SKM-1 (cell line): ENCODE data around the gene CTSV.
"Not testable (repeated sequence)": the region's sequence is repeated elsewhere in the genome, so short reads cannot be mapped to it uniquely, and the experiment has no call there.

Experiments used
- DNase-seq: peaks from one replicate; lab custom pipeline; 2025; ENCODE audit not compliant: unreplicated experiment; lab: John Stamatoyannopoulos, UW

The CTSV gene

DNA sequence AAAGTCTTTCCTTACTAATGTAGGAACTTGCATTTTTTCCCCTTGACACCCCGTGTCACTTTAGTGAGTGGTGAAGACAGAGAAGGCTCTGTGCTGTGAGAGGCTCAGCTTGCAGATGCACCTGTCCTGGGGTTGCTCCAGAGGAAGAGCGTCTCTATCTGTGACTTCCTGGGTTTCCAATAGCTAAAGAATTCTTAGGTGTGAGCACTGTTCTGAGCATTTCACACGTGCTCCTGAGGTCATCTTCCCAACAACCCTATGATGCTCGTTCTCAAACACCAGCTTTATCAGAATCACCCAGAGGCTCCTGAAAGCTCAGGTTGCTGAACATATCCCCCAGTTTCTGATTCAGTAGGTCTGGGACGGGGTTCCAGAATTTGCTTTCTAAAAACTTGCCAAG is 6.4 kb upstream of the CTSV start:
- no peak for DNase-seq

DNA sequence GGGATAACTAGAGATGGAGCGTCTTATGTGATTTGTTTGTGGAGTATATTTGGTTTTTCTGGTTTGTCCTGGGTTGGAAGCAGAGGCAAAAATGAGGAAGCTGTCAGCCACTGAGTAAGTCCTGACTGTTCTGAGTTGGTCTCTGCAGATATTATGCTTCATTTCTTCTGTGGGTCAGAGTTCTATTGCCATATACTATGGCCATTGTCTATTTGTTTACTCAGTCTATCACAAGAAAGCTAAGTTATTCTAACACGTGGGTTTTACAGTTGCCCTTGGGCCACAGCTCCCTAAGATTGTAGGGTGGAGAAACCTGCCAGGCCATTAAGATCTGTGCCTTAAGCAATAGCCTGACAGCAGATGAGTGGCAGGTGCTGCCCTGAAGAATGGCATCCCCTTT is 3.0 kb upstream of the CTSV start:
- DNase-seq = no peak

DNA sequence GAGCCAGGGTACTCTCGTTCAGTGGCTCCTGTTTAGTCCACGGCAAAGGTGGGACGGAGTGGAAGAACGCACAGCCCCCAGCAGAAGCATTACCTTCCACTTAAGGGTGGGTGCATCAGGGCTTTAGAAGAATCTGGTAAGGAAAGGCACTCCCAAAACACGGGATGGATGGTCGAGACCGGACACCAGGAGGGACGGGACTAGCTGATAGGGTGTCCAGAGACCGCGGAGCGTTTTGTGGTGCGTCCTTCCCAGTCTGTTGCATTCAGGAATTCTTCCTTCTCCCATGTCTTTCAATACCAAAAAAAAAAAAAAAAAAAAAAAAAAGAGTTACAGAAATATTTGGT is 545 bp upstream of the CTSV start:
- DNase-seq = no peak

- DNase-seq = not testable (repeated sequence)
Measured at GRCh38 chr9:97023505-97023904, 15.4 kb downstream of the CTSV start.

GRCh38 chr9:97013151-97014132 is 25.5 kb downstream of the CTSV start:
- not testable (repeated sequence) for DNase-seq

GRCh38 chr9:97012617-97013016 is 26.3 kb downstream of the CTSV start:
- DNase-seq = not testable (repeated sequence)

- DNase-seq = not testable (repeated sequence)
Measured at GRCh38 chr9:97002195-97002594, 36.7 kb downstream of the CTSV start.

DNA sequence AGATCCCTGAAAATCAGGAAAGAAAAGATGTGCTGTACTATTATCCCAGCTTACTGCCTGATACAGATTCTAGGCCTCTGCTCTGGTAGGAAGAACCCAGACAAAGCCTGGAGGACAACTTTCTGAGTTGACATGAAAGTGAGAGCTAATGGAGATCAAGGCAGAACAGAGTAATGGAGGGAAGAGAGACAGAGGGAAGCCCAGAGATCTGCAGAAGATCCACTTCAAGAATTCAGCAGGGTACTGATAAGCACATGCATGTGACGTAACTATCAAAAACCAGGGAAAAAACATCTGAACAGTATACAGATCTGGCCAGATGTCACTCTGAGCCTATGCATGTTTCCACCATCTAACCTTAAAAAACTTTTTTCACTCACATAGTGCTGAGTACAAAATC is 37.6 kb downstream of the CTSV start:
- DNase-seq = not testable (repeated sequence)

GRCh38 chr9:97000139-97000787 is 38.7 kb downstream of the CTSV start:
- DNase-seq = not testable (repeated sequence)

DNA sequence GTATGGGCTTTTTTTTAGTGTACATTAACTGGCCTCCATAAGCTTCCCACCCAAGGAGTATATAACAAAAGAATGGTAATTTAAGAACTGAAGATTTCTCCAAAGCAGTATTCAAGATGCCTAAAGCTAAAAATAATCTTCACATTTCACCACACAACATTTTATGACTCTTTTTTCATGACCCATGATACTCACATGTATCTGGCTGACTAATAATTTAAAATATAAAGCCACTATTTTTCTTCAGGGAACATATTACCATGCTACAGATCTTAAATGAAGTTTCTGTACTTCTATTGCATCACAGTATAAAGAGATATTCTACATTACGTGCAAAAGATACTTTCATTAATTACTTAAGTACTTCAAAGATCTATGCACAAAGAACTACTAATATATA is 39.2 kb downstream of the CTSV start:
- DNase-seq = not testable (repeated sequence)

DNA sequence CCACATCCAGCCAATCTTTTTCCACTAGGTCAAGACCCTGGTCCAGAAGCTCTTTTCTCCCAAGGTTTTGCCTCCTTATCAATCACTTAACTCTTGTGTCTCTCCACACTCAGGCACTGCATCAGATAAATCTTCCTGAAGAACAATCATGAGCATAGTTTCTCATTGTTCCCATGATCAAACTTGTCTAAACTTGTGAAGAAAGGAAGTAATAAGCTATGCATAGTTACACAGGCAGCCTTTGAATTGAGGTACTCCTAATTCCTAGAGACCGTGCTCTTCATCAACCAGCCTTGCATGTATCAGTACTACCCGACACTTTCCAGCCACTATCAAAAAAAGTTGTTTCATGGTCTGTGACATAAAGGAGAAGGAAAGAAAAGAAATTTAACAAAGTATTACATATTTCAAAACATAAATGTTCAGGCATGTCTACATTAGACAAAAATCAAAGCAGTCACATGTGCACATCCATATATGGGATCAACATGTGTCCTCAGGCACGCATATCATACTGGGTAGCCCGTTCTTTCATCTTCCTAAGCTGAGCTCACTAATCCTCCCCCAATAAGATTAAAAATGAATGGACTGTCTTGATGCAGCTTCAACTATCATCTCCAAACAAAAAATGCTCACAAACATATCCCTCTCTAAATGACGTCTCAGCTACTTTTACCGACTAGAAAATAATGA is 41.8 kb downstream of the CTSV start:
- DNase-seq = not testable (repeated sequence)

GRCh38 chr9:96994531-96995016 is 44.4 kb downstream of the CTSV start:
- not testable (repeated sequence) for DNase-seq

- not testable (repeated sequence) for DNase-seq
Measured at GRCh38 chr9:96992303-96992702, 46.6 kb downstream of the CTSV start.

DNA sequence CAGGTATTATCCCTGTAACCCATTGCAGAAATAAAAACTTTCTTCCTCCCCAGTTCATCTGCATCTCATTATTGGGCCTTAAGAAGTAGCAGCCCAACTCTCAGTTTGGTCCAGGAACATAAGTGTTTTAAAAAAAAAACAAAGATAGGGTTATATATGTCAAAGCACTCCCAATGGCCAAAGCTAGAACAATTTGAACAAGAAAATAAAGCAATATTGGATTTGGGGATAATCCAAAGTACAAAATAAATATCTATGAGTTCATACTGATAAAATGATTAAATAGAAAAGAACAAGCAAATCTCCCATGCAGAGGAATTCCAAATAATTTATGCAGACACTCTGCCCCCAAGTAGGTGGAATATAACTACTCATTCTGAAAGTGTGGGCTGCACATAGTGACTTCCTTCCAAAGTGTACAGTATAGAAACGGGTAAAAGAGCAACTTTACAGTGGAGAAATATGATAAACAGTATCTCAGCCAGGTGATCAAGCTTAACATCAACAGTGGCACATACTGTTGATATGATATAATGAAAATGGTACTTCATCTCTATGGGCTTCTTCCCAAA is 49.1 kb downstream of the CTSV start:
- not testable (repeated sequence) for DNase-seq

GRCh38 chr9:96984887-96985286 is 54.1 kb downstream of the CTSV start:
- DNase-seq = not testable (repeated sequence)

GRCh38 chr9:96984139-96984538 is 54.8 kb downstream of the CTSV start:
- DNase-seq = not testable (repeated sequence)

DNA sequence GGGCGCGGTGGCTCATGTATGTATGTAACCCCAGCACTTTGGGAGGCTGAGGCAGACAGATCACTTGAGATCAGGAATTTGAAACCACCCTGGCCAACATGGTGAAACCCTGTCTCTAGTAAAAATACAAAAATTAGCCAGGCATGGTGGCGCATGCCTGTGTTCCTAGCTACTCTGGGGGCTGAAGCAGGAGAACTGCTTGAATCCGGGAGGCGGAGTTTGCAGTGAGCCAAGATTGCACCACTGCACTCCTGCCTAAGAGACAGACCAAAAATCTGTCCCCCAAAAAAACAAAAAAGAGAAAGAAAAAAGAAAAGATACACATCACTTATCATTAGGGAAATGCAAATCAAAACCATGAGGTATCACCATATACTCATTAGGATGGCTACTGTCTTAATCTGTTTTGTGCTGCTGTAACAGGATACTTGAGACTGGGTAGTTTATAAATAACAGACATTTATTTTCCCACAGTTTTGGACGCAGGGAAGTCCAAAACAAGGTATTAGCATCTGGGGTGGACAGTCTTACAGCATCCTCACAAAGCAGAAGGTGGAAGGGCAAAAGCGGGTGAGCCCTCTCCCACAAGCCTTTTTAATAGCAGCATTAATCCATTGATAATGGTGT is 55.3 kb downstream of the CTSV start:
- DNase-seq = not testable (repeated sequence)
